Neural progenitor cell (in vitro differentiated cells): Measurements from ENCODE around the gene STK39.

Experiments
- CTCF ChIP-seq: fragments of 200-600 bp; sonication (generic); IDR thresholded peaks from 2 replicates; pipeline ENCODE4 v1.5.1; 2017; ENCODE audit warnings: antibody characterized with exemption, mild to moderate bottlenecking
- EZH2 ChIP-seq: fragments of 200-600 bp; sonication (generic); IDR thresholded peaks from 2 replicates; pipeline ENCODE4 v1.6.1; 2017; ENCODE audit warnings: antibody characterized with exemption, mild to moderate bottlenecking, moderate library complexity

GRCh38 chr2:168210216-168210894, 37.0 kb downstream of the STK39 start:
- no peak for TF ChIP-seq EZH2
- no peak for TF ChIP-seq CTCF
